ENCODE data around the gene RANBP10. TPM values are rescaled to one million over a fixed set of nuclear protein-coding genes. Genes with fewer than 3 reads are reported as not detected.
A peak's percentile ranks its signal among the peaks of the same experiment; 100 is the strongest.

RANBP10 gene
- total and polyA plus RNA-seq, 2 of the 13 experiments (the other 11 are each of a cell fraction or from before 2014, with no cell fraction given): 9.2 to 22.7 TPM

DNA sequence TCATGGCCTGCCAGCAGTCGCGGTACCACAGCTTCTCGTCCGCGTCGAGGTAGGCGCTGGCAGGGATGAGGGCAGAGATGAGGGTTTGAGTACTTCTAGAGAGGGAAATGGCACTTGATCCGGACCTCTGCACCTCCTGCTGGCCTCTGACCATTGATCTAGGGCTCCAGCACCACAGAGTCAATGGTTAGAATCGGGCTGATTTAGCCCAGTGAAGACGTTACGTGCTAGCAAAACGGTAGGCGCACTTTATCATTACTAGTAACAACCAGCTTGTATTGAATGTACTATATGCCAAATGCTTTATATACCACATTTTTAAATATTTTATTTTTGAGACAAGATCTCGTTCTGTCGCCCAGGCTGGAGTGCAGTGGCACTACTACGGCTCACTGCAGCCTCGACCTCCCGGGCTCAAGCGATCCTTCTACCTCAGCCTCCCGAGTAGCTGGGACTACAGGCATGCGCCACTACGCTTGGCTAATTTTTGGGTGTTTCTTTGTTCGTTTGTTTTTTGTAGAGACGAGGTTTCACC is 855 bp upstream of the RANBP10 start (continued):
- TF ChIP-seq ZNF619 (CRISPR knock-in tag; IDR thresholded peaks at IDR 0.05): 0 out of 2 replicates have a peak, but pooled peaks have one; percentile 46
- TF ChIP-seq SAFB2 (CRISPR knock-in tag; IDR thresholded peaks at IDR 0.05; ENCODE audit: borderline replicate concordance, low read depth): no peak
- peak; percentile 3; the same call in 1 of the 2 replicates for TF ChIP-seq SAP130 (CRISPR knock-in tag; IDR thresholded peaks at IDR 0.05; ENCODE audit: low read depth)
- TF ChIP-seq ZNF839 (CRISPR knock-in tag; IDR thresholded peaks at IDR 0.05; ENCODE audit: borderline replicate concordance): peak; percentile 91
- TF ChIP-seq SIX1 (CRISPR knock-in tag; IDR thresholded peaks at IDR 0.05; ENCODE audit: borderline replicate concordance): no peak
- no peak for TF ChIP-seq RARG (CRISPR knock-in tag; IDR thresholded peaks at IDR 0.05; ENCODE audit: low read depth)
- no peak for TF ChIP-seq ZNF597 (CRISPR knock-in tag; IDR thresholded peaks at IDR 0.05)
- TF ChIP-seq ZNF639 (CRISPR knock-in tag; conservative IDR thresholded peaks at IDR 0.05): no peak
- TF ChIP-seq REPIN1 (CRISPR knock-in tag; IDR thresholded peaks at IDR 0.05; ENCODE audit: borderline replicate concordance, low read depth): 0 out of 2 replicates have a peak, but pooled peaks have one; percentile 53
- TF ChIP-seq, protein P1, sequence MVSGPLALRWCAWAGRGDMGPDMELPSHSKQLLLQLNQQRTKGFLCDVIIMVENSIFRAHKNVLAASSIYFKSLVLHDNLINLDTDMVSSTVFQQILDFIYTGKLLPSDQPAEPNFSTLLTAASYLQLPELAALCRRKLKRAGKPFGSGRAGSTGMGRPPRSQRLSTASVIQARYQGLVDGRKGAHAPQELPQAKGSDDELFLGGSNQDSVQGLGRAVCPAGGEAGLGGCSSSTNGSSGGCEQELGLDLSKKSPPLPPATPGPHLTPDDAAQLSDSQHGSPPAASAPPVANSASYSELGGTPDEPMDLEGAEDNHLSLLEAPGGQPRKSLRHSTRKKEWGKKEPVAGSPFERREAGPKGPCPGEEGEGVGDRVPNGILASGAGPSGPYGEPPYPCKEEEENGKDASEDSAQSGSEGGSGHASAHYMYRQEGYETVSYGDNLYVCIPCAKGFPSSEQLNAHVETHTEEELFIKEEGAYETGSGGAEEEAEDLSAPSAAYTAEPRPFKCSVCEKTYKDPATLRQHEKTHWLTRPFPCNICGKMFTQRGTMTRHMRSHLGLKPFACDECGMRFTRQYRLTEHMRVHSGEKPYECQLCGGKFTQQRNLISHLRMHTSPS (CRISPR knock-in tag; IDR thresholded peaks at IDR 0.05; ENCODE audit: low read depth): no peak
- TF ChIP-seq ZNF598 (CRISPR knock-in tag; IDR thresholded peaks at IDR 0.05; ENCODE audit: borderline replicate concordance): no peak
- TF ChIP-seq ZNF543 (CRISPR knock-in tag; IDR thresholded peaks at IDR 0.05): no peak
- TF ChIP-seq, protein P2, sequence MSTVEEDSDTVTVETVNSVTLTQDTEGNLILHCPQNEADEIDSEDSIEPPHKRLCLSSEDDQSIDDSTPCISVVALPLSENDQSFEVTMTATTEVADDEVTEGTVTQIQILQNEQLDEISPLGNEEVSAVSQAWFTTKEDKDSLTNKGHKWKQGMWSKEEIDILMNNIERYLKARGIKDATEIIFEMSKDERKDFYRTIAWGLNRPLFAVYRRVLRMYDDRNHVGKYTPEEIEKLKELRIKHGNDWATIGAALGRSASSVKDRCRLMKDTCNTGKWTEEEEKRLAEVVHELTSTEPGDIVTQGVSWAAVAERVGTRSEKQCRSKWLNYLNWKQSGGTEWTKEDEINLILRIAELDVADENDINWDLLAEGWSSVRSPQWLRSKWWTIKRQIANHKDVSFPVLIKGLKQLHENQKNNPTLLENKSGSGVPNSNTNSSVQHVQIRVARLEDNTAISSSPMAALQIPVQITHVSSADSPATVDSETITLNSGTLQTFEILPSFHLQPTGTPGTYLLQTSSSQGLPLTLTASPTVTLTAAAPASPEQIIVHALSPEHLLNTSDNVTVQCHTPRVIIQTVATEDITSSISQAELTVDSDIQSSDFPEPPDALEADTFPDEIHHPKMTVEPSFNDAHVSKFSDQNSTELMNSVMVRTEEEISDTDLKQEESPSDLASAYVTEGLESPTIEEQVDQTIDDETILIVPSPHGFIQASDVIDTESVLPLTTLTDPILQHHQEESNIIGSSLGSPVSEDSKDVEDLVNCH (CRISPR knock-in tag; IDR thresholded peaks at IDR 0.05): no peak
- no peak for TF ChIP-seq SIN3A (IDR thresholded peaks at IDR 0.05; ENCODE audit: borderline replicate concordance, low read depth, low read length)
- TF ChIP-seq PRPF4 (IDR thresholded peaks at IDR 0.05; ENCODE audit: low read depth, low read length, poor library complexity, severe bottlenecking): no peak
- no peak for TF ChIP-seq HOXA3 (CRISPR knock-in tag; IDR thresholded peaks at IDR 0.05)
- TF ChIP-seq, protein P3, sequence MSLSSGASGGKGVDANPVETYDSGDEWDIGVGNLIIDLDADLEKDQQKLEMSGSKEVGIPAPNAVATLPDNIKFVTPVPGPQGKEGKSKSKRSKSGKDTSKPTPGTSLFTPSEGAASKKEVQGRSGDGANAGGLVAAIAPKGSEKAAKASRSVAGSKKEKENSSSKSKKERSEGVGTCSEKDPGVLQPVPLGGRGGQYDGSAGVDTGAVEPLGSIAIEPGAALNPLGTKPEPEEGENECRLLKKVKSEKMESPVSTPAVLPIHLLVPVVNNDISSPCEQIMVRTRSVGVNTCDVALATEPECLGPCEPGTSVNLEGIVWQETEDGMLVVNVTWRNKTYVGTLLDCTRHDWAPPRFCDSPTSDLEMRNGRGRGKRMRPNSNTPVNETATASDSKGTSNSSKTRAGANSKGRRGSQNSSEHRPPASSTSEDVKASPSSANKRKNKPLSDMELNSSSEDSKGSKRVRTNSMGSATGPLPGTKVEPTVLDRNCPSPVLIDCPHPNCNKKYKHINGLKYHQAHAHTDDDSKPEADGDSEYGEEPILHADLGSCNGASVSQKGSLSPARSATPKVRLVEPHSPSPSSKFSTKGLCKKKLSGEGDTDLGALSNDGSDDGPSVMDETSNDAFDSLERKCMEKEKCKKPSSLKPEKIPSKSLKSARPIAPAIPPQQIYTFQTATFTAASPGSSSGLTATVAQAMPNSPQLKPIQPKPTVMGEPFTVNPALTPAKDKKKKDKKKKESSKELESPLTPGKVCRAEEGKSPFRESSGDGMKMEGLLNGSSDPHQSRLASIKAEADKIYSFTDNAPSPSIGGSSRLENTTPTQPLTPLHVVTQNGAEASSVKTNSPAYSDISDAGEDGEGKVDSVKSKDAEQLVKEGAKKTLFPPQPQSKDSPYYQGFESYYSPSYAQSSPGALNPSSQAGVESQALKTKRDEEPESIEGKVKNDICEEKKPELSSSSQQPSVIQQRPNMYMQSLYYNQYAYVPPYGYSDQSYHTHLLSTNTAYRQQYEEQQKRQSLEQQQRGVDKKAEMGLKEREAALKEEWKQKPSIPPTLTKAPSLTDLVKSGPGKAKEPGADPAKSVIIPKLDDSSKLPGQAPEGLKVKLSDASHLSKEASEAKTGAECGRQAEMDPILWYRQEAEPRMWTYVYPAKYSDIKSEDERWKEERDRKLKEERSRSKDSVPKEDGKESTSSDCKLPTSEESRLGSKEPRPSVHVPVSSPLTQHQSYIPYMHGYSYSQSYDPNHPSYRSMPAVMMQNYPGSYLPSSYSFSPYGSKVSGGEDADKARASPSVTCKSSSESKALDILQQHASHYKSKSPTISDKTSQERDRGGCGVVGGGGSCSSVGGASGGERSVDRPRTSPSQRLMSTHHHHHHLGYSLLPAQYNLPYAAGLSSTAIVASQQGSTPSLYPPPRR (CRISPR knock-in tag; IDR thresholded peaks at IDR 0.05; ENCODE audit: borderline replicate concordance): no peak
- no peak for TF ChIP-seq CENPT (CRISPR knock-in tag; IDR thresholded peaks at IDR 0.05; ENCODE audit: low read depth)

Measured in HepG2 (cell line).